Lower leg skin (tissue), 3 donors: ENCODE data around the gene COL2A1.

Experiments used
- POLR2A ChIP-seq, 2 donors: fragments of 450-650 bp; IDR thresholded peaks; one replicate each; pipeline ENCODE4 v1.6.1; 2016 to 2017; ENCODE audit warnings: antibody characterized with exemption in 2 of 2, mild to moderate bottlenecking in 1 of 2, moderate library complexity in 1 of 2
- TF ChIP-seq, protein P1 (sequence below), 3 donors: fragments of 450-650 bp; IDR thresholded peaks; one replicate each; pipeline ENCODE4 v1.5.1; 2016; ENCODE audit warnings: antibody characterized with exemption in 3 of 3, mild to moderate bottlenecking in 3 of 3, moderate library complexity in 2 of 3

DNA sequence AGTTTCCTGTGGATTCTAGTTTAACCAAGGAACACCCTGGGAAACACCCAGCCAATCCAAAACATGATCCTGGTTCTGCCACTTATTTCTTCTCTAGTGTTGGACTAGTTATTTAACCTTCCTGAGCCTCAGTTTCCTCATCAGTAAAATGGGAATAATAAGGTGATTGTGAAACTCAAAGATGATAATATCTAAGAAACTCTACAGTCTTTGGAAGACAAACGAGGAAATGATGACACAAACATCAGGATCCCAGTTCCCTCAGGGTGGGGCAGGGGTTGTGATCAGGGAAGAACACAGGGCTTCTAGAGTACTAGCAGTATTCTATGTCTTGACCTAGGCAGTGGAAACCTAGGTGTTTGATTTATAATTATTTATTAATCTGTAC lies 58.9 kb downstream of the COL2A1 start:
- TF ChIP-seq POLR2A (IDR thresholded peaks at IDR 0.05) = no peak
- TF ChIP-seq, protein P1, sequence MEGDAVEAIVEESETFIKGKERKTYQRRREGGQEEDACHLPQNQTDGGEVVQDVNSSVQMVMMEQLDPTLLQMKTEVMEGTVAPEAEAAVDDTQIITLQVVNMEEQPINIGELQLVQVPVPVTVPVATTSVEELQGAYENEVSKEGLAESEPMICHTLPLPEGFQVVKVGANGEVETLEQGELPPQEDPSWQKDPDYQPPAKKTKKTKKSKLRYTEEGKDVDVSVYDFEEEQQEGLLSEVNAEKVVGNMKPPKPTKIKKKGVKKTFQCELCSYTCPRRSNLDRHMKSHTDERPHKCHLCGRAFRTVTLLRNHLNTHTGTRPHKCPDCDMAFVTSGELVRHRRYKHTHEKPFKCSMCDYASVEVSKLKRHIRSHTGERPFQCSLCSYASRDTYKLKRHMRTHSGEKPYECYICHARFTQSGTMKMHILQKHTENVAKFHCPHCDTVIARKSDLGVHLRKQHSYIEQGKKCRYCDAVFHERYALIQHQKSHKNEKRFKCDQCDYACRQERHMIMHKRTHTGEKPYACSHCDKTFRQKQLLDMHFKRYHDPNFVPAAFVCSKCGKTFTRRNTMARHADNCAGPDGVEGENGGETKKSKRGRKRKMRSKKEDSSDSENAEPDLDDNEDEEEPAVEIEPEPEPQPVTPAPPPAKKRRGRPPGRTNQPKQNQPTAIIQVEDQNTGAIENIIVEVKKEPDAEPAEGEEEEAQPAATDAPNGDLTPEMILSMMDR (IDR thresholded peaks at IDR 0.05) = no peak
